Testis (tissue), 3 donors: ENCODE measurements around the gene DDR1. TPM values are rescaled to one million over a fixed set of nuclear protein-coding genes. Genes with fewer than 3 reads are reported as not detected.

ENCODE experiments used
- DNase-seq: peaks from one replicate; pipeline ENCODE4 v3.0.0-alpha.2; 2019
- H3K27ac ChIP-seq, 2 donors: fragments of 200-600 bp; sonication (generic); one replicate each; pipeline ENCODE4 v1.5.1; 2019
- H3K27me3 ChIP-seq: fragments of 200-600 bp; sonication (generic); one replicate; pipeline ENCODE4 v1.5.1; 2019
- H3K36me3 ChIP-seq: fragments of 200-600 bp; sonication (generic); one replicate; pipeline ENCODE4 v1.5.1; 2017; ENCODE audit warnings: low read depth; ENCODE audit errors: missing control alignments
- H3K4me1 ChIP-seq: fragments of 200-600 bp; sonication (generic); one replicate; pipeline ENCODE4 v1.5.1; 2019
- H3K4me3 ChIP-seq, 2 donors: fragments of 200-600 bp; sonication (generic); one replicate each; pipeline ENCODE4 v1.5.1; 2017 to 2019
- H3K9me3 ChIP-seq: fragments of 200-600 bp; sonication (generic); one replicate; pipeline ENCODE4 v1.5.1; 2017
- CTCF ChIP-seq, 3 experiments: fragments of 450-650 bp in 2 of 3; fragments of 200-600 bp in 1 of 3; sonication (generic) in 1 of 3; IDR thresholded peaks; one replicate each; pipeline ENCODE4 v1.5.1; 2016 to 2019; ENCODE audit warnings: antibody characterized with exemption in 3 of 3, mild to moderate bottlenecking in 2 of 3, moderate library complexity in 1 of 3
- POLR2A ChIP-seq: fragments of 450-650 bp; IDR thresholded peaks from one replicate; pipeline ENCODE4 v1.6.1; 2017; ENCODE audit warnings: antibody characterized with exemption, mild to moderate bottlenecking, moderate library complexity
- WGBS, 2 donors: methylation state at CpG; one replicate each; pipeline ENCODE4 v1.1.5; 2018; 5-methylcytosine and 5-hydroxymethylcytosine counted together
- intact Hi-C: fragments of 100-400 bp; cut with DNase I; formaldehyde crosslinking; loops from one replicate; pipeline ENCODE4 v1.15.1; 2023; ENCODE audit warnings: low total_unique reads
- polyA plus RNA-seq: library from polyadenylated mRNA; stranded (reverse); fragments of 350-450 nt; fragmentation: Illumina TruSeq; extraction: RNeasy Lipid Tissue Mini Kit (QIAGEN cat#74804); gene quantifications from one replicate; pipeline ENCODE4 v1.2.3, GENCODE V29; 2014; ENCODE audit warnings: low read depth, low replicate concordance; ENCODE audit not compliant: insufficient read depth
- total RNA-seq, 2 donors: library from RNA; depleted of rRNA; stranded (reverse); fragments of >200 nt; gene quantifications; one replicate each; pipeline ENCODE4 v1.2.3, GENCODE V29; 2016

DDR1 gene
- total and polyA plus RNA-seq, 3 donors from 2014 or later: 33.8 to 97.6 (median 94.6) TPM

GRCh38 chr6:30914076-30914853 lies 29.9 kb downstream of the DDR1 start, which contains the start of gene VARS2:
Gene VARS2, plus strand, starts transcription at chr6:30914238. Its CDS starts 599 bp downstream, at chr6:30914837.
- Histone ChIP-seq H3K9me3 (no peaks in the 10 kb centered on the region), H3K4me1 (peaks cover 23% of the 10 kb centered on the region), H3K4me3 (peak within 1 kb of the TSS; percentile 56 to 65), H3K27me3 (no peaks in the 10 kb centered on the region), H3K27ac (peak within 1 kb of the TSS; percentile 92 to 93), H3K36me3 (no peaks in the 10 kb centered on the region)
- TF ChIP-seq POLR2A: peak; percentile 33
- TF ChIP-seq CTCF (IDR thresholded peaks at IDR 0.05): peak in 1 of 3 experiments; percentile 40
- intact Hi-C loops: no loop called here
- WGBS, 2 donors: 1 to 2% methylated on average over 13 to 52 of the region's 52 CpGs
- DNase-seq: peak; percentile 93

GRCh38 chr6:30914854-30915590 lies 30.7 kb downstream of the DDR1 start:
- H3K27ac ChIP-seq: peak overlapping the region; percentile 92 to 93
- no peaks in the 10 kb centered on the region for H3K9me3 ChIP-seq
- no peaks in the 10 kb centered on the region for H3K36me3 ChIP-seq
- H3K27me3 ChIP-seq: no peaks in the 10 kb centered on the region
- no peak for DNase-seq
- WGBS, 2 donors: 9 to 20% methylated on average over 17 of the region's 17 CpGs
- peaks cover 22% of the 10 kb centered on the region for H3K4me1 ChIP-seq
- H3K4me3 ChIP-seq: peak overlapping the region; percentile 56 to 65
- intact Hi-C loops: loop anchor here (5.0 kb wide), 1 partner anchor 152 kb away; no protein-coding TSS in a partner anchor
- TF ChIP-seq POLR2A (no peak), CTCF (IDR thresholded peaks at IDR 0.05) (no peak)

GRCh38 chr6:30915591-30915946 lies 31.2 kb downstream of the DDR1 start:
- Histone ChIP-seq H3K4me3 (no peak overlapping the region), H3K27ac (peak overlapping the region; percentile 92 to 93), H3K9me3 (no peaks in the 10 kb centered on the region), H3K27me3 (no peaks in the 10 kb centered on the region), H3K36me3 (no peaks in the 10 kb centered on the region), H3K4me1 (peaks cover 22% of the 10 kb centered on the region)
- intact Hi-C loops: loop anchor here (5.0 kb wide), 1 partner anchor 152 kb away; no protein-coding TSS in a partner anchor
- peak; percentile 31 for DNase-seq
- WGBS, 2 donors: 24 to 27% methylated on average over 5 of the region's 5 CpGs
- TF ChIP-seq CTCF (IDR thresholded peaks at IDR 0.05) (peak in 2 of 3 experiments; percentile 52 to 63), POLR2A (no peak)

- Histone ChIP-seq H3K4me1 (peaks cover 22% of the 10 kb centered on the region), H3K27ac (no peak overlapping the region), H3K36me3 (no peaks in the 10 kb centered on the region), H3K4me3 (no peak overlapping the region), H3K27me3 (no peaks in the 10 kb centered on the region), H3K9me3 (no peaks in the 10 kb centered on the region)
- no peak for TF ChIP-seq POLR2A
- no peak for TF ChIP-seq CTCF (IDR thresholded peaks at IDR 0.05)
- no peak for DNase-seq
- WGBS, 2 donors: 92 to 95% methylated on average over 7 of the region's 7 CpGs
- intact Hi-C loops: loop anchor here (5.0 kb wide), 1 partner anchor 150 kb away; no protein-coding TSS in a partner anchor
Observed at GRCh38 chr6:30917041-30917440, 32.7 kb downstream of the DDR1 start.
